Adipose tissue (tissue), 3 donors: ENCODE results near the gene ITIH4. TPM values are rescaled to one million over a fixed set of nuclear protein-coding genes. Genes with fewer than 3 reads are reported as not detected.

Source experiments
- H3K27ac ChIP-seq: one replicate; pipeline ENCODE4 v1.5.1; 2013; ENCODE audit warnings: low read depth, low read length
- WGBS, 3 donors: extraction: QIAGEN DNeasy Blood & Tissue Kit; methylation state at CpG; one replicate each; pipeline ENCODE4 v1.1.7; 2013; 5-methylcytosine and 5-hydroxymethylcytosine counted together
- polyA plus RNA-seq, 3 donors: library from polyadenylated mRNA; stranded (reverse); fragments of 200-250 nt; gene quantifications; one replicate each; pipeline ENCODE4 v1.2.3, GENCODE V29; 2013
- donor health status: healthy with polysubstance abuse.
- donor health status: Bipolar disorder and iron deficiency.
- donor health status: healthy.

The ITIH4 gene
- polyA plus RNA-seq, 3 donors = 4.0 to 55.2 (median 21.1) TPM

DNA sequence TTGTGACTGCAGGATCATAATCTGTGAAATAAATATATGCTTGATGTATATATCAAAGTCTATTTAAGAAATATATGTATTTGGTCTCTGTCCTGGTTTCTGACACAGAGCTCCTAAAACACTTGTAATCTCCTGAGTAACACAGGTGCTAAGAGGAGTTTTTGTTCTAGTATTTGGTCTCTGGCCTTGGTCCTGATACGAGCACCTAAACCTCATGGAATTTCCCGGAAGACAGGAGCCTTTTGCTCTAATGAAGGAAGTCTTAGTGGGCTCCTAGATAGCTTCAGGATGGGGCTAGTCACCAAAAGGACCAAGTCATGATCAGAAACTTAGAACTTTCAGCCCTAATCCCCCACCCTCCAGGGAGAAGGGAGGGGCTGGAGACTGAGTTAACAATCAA is 23.5 kb upstream of the ITIH4 start:
- 77 to 95% (median 92%) methylated on average over 2 of the region's 2 CpGs for WGBS, 3 donors

GRCh38 chr3:52852419-52852818 is 21.9 kb upstream of the ITIH4 start:
- WGBS, 3 donors = 65 to 88% (median 82%) methylated on average over 2 of the region's 2 CpGs
- no peak overlapping the region for H3K27ac ChIP-seq

More for the DNA sequence above, 23.5 kb upstream of the ITIH4 start:
- no peak overlapping the region for H3K27ac ChIP-seq

- WGBS, 3 donors = 44 to 80% (median 76%) methylated on average over 3 of the region's 3 CpGs
- H3K27ac ChIP-seq = no peak overlapping the region
Measured at GRCh38 chr3:52851348-52851747, 20.9 kb upstream of the ITIH4 start.

DNA sequence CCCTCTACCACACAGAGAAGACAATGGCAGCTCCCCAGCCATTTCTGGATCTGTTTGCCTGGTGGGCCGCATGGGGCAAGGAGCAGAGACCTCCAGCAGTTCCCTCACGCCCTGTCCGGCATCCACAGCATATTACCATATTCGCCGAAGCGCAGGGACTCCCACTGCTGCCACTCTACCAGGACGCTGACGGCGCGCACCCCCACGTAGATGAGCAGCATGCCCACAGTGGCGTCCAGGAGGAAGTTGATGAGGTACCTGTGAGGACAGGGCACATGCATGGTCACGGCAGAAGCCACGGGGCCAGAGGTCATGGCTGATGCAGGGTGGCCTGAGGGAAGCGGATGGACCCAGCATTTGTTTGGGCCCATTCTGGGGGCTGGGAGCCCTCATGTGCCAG is 19.2 kb upstream of the ITIH4 start:
- 96 to 97% (median 97%) methylated on average over 14 to 15 of the region's 15 CpGs for whole genome bisulfite sequencing, 3 donors
- H3K27ac ChIP-seq = no peak overlapping the region

- H3K27ac ChIP-seq = no peak overlapping the region
Measured at GRCh38 chr3:52848617-52849016, 18.1 kb upstream of the ITIH4 start.

DNA sequence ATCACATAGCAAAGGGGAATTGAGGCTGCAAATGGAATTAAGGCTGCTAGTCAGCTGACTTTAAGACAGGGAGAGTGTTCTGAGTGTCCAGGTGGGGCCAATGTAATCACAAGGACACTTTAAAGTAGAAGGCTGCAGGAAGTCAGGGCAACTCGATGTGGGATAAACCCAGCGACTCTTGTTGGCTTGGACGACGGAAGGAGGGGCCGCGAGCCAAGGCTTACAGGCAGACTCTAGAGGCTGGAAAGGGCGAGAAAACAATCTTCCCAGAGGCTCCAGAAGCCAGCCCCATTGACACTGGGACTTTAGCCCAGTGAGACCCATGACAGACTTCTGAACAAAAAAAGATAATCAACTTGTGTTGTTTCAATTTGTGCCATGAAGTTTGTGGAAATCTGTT is 17.3 kb upstream of the ITIH4 start:
- no peak overlapping the region for H3K27ac ChIP-seq
- 89 to 96% (median 93%) methylated on average over 7 of the region's 7 CpGs for WGBS, 3 donors

More at GRCh38 chr3:52848617-52849016, 18.1 kb upstream of the ITIH4 start:
- 65 to 87% (median 73%) methylated on average over 7 of the region's 7 CpGs for WGBS, 3 donors

- H3K27ac ChIP-seq = no peak overlapping the region
- 88 to 97% (median 94%) methylated on average over 6 of the region's 6 CpGs for WGBS, 3 donors
Measured at GRCh38 chr3:52847241-52847640, 16.8 kb upstream of the ITIH4 start.

DNA sequence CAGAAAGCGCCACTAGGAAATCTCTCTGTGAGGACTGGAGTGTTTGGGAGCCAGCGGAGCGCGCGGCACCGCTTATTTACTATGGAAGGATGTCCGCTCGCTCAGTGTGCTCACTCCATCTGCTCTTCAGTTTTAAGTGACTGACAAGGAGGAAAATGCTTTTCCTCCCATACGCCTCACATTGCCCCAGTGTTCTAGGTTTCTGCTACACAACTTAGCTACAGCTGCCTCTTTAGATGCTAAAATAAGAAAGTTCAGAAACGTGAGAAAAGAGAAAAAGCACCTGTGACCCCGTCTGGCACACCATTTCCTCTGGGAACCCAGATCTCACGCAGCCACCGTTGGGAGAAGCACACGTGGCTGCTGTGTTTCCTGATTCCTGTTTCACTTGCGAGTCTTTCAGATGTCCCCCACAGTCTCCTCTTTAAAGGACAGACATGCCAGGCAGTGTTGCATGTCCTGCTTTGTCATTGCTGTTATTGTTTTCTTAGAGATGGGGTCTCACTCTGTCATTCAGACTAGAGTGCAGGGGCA is 16.0 kb upstream of the ITIH4 start:
- 57 to 83% (median 63%) methylated on average over 15 of the region's 15 CpGs for WGBS, 3 donors

GRCh38 chr3:52845691-52846431 is 15.4 kb upstream of the ITIH4 start:
- 63 to 80% (median 64%) methylated on average over 5 to 7 of the region's 7 CpGs for WGBS, 3 donors
- no peak overlapping the region for H3K27ac ChIP-seq

More for the DNA sequence above, 16.0 kb upstream of the ITIH4 start:
- no peak overlapping the region for H3K27ac ChIP-seq

DNA sequence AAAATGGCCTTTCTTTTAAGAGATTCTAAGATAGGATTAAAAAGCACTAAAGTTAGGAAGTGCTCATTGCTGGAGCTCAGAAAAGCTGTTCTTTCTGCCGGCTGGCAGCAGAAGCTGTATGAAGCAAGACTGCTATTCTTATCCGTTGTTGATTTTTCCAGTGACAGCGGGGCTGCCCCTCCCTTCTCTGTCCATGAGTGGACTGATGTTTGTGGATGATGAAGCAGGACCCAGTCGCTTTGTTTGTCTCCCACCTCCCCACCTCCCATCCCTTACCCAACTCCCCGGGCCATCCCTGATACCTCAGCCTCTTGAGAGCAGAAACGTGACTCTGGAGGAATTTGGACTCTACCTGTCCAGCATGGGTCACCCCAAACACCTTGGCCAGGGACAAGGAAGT is 14.7 kb upstream of the ITIH4 start:
- 16 to 37% (median 32%) methylated on average over 6 of the region's 6 CpGs for WGBS, 3 donors
- H3K27ac ChIP-seq = no peak overlapping the region

- 66 to 79% (median 73%) methylated on average over 18 of the region's 18 CpGs for WGBS, 3 donors
- H3K27ac ChIP-seq = no peak overlapping the region
Measured at GRCh38 chr3:52844290-52844975, 14.0 kb upstream of the ITIH4 start.

- WGBS, 3 donors = 85 to 94% (median 93%) methylated on average over 2 of the region's 2 CpGs
Measured at GRCh38 chr3:52843881-52844280, 13.4 kb upstream of the ITIH4 start.

DNA sequence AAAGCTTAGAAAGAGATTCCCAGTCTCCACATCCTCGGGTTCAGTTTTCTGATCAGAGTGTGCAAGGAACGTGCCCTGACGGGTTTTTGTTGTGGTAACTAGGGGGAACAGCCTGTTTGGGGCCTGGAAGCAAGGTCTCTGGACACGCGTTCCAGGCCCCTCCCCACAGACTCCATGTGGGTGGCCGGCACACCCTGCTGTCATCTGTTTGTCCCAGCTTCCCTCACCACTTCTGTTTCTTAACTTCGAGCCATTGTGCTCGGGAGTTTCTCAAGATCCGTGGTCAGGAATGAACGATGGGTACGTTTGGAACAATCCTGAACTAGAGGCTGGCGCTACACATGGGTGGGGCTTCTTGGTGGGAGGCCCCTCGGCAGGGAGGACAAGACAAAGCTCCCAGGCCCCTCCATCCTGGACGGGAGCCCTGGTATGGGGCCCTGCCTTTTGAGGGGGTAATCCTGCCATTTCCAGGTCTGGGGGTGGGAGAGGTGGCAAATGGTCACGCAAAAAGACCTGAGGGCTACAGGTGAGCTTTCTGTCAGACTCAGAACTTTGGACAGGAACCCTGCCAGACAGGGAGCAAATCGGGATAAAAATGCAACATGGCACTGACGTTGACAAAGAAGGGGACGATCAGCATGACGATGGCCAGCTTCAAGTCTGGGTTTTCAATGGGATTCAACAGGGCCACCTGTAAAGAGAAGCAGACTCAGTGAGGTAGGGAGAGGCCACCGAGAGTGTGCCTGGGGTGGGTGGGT is 12.8 kb upstream of the ITIH4 start:
- H3K27ac ChIP-seq = no peak overlapping the region
- WGBS, 3 donors = 61 to 90% (median 67%) methylated on average over 20 of the region's 20 CpGs

More at GRCh38 chr3:52843881-52844280, 13.4 kb upstream of the ITIH4 start:
- H3K27ac ChIP-seq = no peak overlapping the region

- no peak overlapping the region for H3K27ac ChIP-seq
Measured at GRCh38 chr3:52842424-52842823, 12.0 kb upstream of the ITIH4 start.

GRCh38 chr3:52841981-52842340 is 11.5 kb upstream of the ITIH4 start:
- H3K27ac ChIP-seq = no peak overlapping the region
- 71 to 89% (median 81%) methylated on average over 12 of the region's 12 CpGs for WGBS, 3 donors

More at GRCh38 chr3:52842424-52842823, 12.0 kb upstream of the ITIH4 start:
- 64 to 83% (median 74%) methylated on average over 7 of the region's 7 CpGs for WGBS, 3 donors

DNA sequence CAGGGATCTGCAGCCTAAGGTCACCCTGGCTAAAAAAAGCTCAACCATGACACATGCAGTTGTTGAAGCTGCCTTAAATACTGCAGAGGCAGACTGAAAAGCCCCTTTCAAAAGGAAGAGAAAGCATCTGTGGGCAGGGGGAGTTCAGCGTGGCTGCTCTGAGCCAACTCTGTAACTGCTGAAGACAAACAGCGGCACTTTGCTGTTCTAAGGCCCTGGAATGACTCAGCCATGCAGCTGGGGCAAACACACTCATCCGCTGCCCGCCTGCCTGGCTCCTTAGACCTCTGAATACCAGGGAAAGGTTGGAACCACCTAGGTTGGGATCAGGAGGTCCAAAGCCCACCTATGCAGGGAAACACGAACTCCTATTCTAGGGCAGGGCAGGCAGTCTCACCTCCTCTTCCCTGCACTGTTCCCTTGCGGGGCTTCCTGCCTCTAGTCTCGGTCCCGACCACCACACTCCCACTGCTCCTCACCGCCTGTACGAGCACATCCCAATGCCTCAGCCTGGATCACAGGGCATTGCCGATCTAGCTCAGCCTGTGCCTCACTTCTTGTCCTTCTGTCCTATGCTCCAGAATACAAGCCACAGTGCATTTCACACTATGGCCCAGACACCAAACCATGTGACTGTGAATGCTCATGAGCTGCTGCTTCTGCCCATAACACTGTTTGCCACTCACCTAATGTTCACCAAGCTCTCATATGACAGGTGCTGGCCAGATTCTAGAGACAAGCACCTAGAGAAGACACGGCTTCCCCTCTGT is 10.9 kb upstream of the ITIH4 start:
- no peak overlapping the region for H3K27ac ChIP-seq
- 96 to 97% (median 97%) methylated on average over 12 of the region's 12 CpGs for WGBS, 3 donors

DNA sequence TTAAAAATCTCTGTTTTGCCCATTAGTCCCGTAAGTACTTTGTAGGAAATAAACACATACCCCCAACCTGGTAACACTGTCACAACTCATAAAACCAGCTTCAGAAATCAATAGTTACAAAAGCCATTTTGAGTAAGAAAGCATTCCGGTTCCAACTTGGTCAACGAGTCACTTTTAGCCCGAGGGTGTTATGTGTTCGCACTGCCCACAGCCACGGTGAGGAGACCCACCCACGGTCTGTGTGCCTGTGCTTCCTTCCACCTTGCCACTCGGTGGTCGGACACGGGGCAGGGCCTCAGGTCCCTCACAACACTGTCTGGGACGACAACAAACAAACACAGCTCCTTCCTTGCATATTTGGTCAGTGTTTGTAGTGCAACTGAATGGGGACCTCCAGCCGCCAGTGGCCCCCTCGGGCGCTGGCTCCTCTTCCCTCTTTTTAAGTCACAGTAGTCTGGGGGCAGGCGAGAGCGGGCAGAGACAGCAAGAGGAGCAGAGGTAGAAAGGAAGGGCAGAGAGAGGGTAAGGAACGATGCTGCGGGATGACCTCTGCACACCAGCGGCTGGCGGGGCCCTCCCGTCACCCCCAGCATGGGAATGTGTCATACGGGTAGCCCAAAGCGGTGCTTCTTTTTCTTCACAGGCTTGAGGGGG is 9.5 kb upstream of the ITIH4 start:
- WGBS, 3 donors = 86 to 88% (median 88%) methylated on average over 23 of the region's 23 CpGs

DNA sequence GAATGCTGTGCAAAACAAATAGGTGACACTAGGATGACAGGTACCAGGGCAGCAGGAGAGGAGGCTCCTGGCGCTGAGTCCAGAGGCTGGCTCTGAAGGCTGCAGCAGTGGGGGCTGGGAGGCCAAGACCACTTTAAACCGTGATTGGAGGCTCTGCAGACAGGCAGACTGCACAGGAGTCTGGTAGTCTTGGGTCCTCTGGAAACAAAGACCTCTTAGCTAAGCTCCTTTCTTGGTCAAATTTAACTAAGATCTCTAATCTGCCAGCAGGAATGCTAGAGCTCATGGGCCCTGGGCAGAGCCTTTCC is 8.8 kb upstream of the ITIH4 start:
- 84 to 88% (median 85%) methylated on average over 2 of the region's 2 CpGs for WGBS, 3 donors
- H3K27ac ChIP-seq = no peak overlapping the region

More for the DNA sequence above, 9.5 kb upstream of the ITIH4 start:
- H3K27ac ChIP-seq = no peak overlapping the region
